Measurements from ENCODE around the gene KIRREL2. TPM values are rescaled to one million over a fixed set of nuclear protein-coding genes. Genes with fewer than 3 reads are reported as not detected.

Gene KIRREL2
- total and polyA plus RNA-seq, 9 of the 15 experiments (the other 6 are each of a cell fraction or from before 2014, with no cell fraction given): 0.01 to 0.12 (median 0.09) TPM; not detected in 4

GRCh38 chr19:35862528-35862927 lies 5.8 kb downstream of the KIRREL2 start (continued):
- no peak for TF ChIP-seq ZBTB11 (CRISPR knock-in tag; IDR thresholded peaks at IDR 0.05)

GRCh38 chr19:35863018-35863417 lies 6.3 kb downstream of the KIRREL2 start:
- POLR2A ChIA-PET: no interaction called here
- intact Hi-C loops (cut with micrococcal nuclease) (no loop called here), in situ Hi-C loops (cut with MboI) (no loop called here)
- Histone ChIP-seq H3K79me2 (ENCODE audit: control insufficient read depth, insufficient read depth, low read length) (no peaks in the 10 kb centered on the region), H3K27me3 (ENCODE audit: control insufficient read depth in 2 of 2, insufficient read depth in 2 of 2, low read length in 2 of 2) (peaks cover 6 to 26% of the 10 kb centered on the region in 2 experiments; a peak in 3 of 5 replicates), H2AFZ (ENCODE audit: low read depth, low read length) (no peak overlapping the region), H3K4me2 (ENCODE audit: insufficient read depth, low read length) (no peak overlapping the region), H3K36me3 (ENCODE audit: control insufficient read depth, insufficient read depth, low read length) (no peaks in the 10 kb centered on the region), H4K20me1 (replicated peaks; ENCODE audit: control insufficient read depth, insufficient read depth, low read length) (no peaks in the 10 kb centered on the region), H3K27ac (ENCODE audit: extremely low read depth, low read depth, low read length) (no peak overlapping the region), H3K4me3 (no peak overlapping the region), H3K9ac (ENCODE audit: insufficient read depth in 1 of 2, low read depth in 2 of 2, low read length in 2 of 2) (no peak overlapping the region), H3K4me1 (replicated peaks in 1 of 2; ENCODE audit: control insufficient read depth in 2 of 2, insufficient read depth in 2 of 2, low read length in 2 of 2) (peaks cover 9 to 37% of the 10 kb centered on the region in 2 experiments; a peak in 3 of 5 replicates), H3K9me1 (ENCODE audit: control insufficient read depth, insufficient read depth, low read length) (no peaks in the 10 kb centered on the region), H3K9me3 (replicated peaks; ENCODE audit: control insufficient read depth, insufficient read depth, low read depth, low read length) (peaks cover 5% of the 10 kb centered on the region; the same call in 1 of the 2 replicates)
- BruUV-seq (replicated peaks): no TSS peak
- DNase-seq (ENCODE audit: extremely low read depth in 1 of 4, low spot score in 3 of 4) (no peak), FAIRE-seq (no peak), ATAC-seq (no peak)
- CTCF ChIA-PET (ENCODE audit: low intra/inter-chr PET ratio): no interaction called here
- no peak for TF ChIP-seq PPARD (CRISPR knock-in tag; IDR thresholded peaks at IDR 0.05)
- no peak for TF ChIP-seq VEZF1 (CRISPR knock-in tag; IDR thresholded peaks at IDR 0.05)
- TF ChIP-seq ZNF121 (CRISPR knock-in tag; conservative IDR thresholded peaks at IDR 0.05): peak; percentile 81; the same call in 1 of the 2 replicates
- 36% methylated on average over 3 of the region's 5 CpGs for WGBS (ENCODE audit: insufficient coverage, low coverage, missing lambda C conversion rate)
